ENCODE measurements around the gene CLASP1.
"Not testable (repeated sequence)": the region's sequence is repeated elsewhere in the genome, so short reads cannot be mapped to it uniquely, and the experiment has no call there.

Gene CLASP1

GRCh38 chr2:121363632-121364420 is 285.4 kb downstream of the CLASP1 start:
- no peak for DNase-seq

- DNase-seq = no peak
These were observed 286.5 kb downstream of the CLASP1 start for GRCh38 chr2:121362774-121363173.

GRCh38 chr2:121362226-121362625 is 287.0 kb downstream of the CLASP1 start:
- no peak for DNase-seq

- DNase-seq = no peak
These were observed 288.5 kb downstream of the CLASP1 start for GRCh38 chr2:121360566-121361300.

- DNase-seq = no peak
These were observed 289.3 kb downstream of the CLASP1 start for GRCh38 chr2:121359716-121360565.

- no peak for DNase-seq
These were observed 290.1 kb downstream of the CLASP1 start for GRCh38 chr2:121359170-121359569.

- DNase-seq = no peak
These were observed 291.0 kb downstream of the CLASP1 start for GRCh38 chr2:121358291-121358690.

GRCh38 chr2:121356058-121356640 is 293.1 kb downstream of the CLASP1 start:
- DNase-seq = no peak

GRCh38 chr2:121355488-121355887 is 293.8 kb downstream of the CLASP1 start:
- DNase-seq = no peak

- no peak for DNase-seq
These were observed 297.5 kb downstream of the CLASP1 start for GRCh38 chr2:121351521-121352318.

GRCh38 chr2:121350890-121351289 is 298.4 kb downstream of the CLASP1 start:
- no peak for DNase-seq

GRCh38 chr2:121350402-121350775 is 298.9 kb downstream of the CLASP1 start:
- no peak for DNase-seq

GRCh38 chr2:121349721-121350401 is 299.4 kb downstream of the CLASP1 start:
- DNase-seq = no peak

- no peak for DNase-seq
These were observed 301.0 kb downstream of the CLASP1 start for GRCh38 chr2:121348128-121348740.

- DNase-seq = peak; percentile 49
These were observed 302.4 kb downstream of the CLASP1 start for GRCh38 chr2:121346859-121347258.

- DNase-seq = no peak
These were observed 302.9 kb downstream of the CLASP1 start for GRCh38 chr2:121346407-121346806.

- no peak for DNase-seq
These were observed 303.4 kb downstream of the CLASP1 start for GRCh38 chr2:121345887-121346286.

- DNase-seq = no peak
These were observed 304.2 kb downstream of the CLASP1 start for GRCh38 chr2:121345101-121345500.

GRCh38 chr2:121343828-121344399 is 305.3 kb downstream of the CLASP1 start:
- DNase-seq = not testable (repeated sequence)

- DNase-seq = no peak
These were observed 306.1 kb downstream of the CLASP1 start for GRCh38 chr2:121343191-121343590.

- no peak for DNase-seq
These were observed 306.5 kb downstream of the CLASP1 start for GRCh38 chr2:121342751-121343150.

All from NCI-H2171 (cell line).